Body of pancreas (tissue), 4 donors: ENCODE measurements around the gene RGS13.

Source experiments
- POLR2A ChIP-seq, 3 donors: fragments of 450-650 bp; IDR thresholded peaks; one replicate each; pipeline ENCODE4 v1.6.1; 2016; ENCODE audit warnings: antibody characterized with exemption in 3 of 3, mild to moderate bottlenecking in 2 of 3
- TF ChIP-seq, protein P1 (sequence below), 7 experiments: fragments of 450-650 bp in 4 of 7; fragments of 200-600 bp in 3 of 7; sonication (generic) in 3 of 7; IDR thresholded peaks; one replicate each; pipeline ENCODE4 v1.5.1; 2016 to 2019; ENCODE audit warnings: antibody characterized with exemption in 7 of 7

DNA sequence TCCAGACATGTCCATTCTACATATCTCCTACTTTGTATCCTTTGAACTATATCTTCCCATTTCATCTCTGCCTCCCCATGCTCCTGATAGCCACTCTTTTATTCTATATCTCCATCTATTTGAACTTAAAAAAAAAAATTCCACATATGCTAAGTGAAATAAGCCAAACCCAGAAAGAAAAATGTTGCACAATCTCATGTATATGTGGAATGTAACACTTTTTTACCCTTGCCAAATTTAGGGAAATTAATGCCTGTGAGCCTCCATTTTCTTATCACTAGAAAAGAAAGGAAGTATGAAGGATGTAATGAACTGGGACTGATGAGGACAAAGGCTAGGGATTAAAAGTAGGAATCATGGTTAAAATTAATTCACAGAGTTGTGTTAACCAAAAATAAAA lies 53.5 kb downstream of the RGS13 start:
- TF ChIP-seq, protein P1, sequence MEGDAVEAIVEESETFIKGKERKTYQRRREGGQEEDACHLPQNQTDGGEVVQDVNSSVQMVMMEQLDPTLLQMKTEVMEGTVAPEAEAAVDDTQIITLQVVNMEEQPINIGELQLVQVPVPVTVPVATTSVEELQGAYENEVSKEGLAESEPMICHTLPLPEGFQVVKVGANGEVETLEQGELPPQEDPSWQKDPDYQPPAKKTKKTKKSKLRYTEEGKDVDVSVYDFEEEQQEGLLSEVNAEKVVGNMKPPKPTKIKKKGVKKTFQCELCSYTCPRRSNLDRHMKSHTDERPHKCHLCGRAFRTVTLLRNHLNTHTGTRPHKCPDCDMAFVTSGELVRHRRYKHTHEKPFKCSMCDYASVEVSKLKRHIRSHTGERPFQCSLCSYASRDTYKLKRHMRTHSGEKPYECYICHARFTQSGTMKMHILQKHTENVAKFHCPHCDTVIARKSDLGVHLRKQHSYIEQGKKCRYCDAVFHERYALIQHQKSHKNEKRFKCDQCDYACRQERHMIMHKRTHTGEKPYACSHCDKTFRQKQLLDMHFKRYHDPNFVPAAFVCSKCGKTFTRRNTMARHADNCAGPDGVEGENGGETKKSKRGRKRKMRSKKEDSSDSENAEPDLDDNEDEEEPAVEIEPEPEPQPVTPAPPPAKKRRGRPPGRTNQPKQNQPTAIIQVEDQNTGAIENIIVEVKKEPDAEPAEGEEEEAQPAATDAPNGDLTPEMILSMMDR (IDR thresholded peaks at IDR 0.05) = no peak
- TF ChIP-seq POLR2A (IDR thresholded peaks at IDR 0.05) = no peak
